ENCODE results near the gene ACVR1B.

The ACVR1B gene

DNA sequence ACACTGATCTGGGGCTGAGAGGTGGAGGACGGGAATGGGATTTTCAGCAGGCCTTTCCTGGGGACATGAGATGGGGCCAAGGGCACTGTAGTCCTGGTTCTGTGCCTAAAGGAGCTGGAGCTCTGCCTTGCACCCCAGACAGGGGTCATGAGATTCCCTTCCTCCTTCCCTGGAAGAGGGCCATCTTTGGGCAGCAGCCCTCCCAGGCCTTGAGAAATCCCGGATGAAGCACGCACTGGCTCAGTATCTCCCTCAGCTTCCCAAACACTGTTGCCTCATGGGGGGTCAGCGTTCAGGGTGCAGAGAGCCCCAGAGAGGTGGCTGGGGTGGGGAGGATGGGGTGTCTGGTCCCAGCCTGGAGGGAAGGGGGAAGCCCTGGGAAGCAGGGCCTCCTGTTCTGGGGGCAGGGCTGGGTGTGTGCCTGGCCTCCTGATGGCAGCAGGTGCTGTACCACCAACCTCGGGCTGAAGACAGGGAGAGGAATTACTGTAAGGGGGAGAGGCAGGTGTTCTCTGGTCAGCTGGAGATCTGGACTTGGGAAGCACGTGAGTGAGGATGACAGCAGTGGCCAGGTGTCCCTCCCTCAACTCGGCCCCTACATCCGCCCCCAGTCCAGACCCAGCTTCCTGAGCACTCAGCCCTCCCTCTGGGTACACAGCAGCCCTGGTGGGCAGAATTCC is 91.3 kb downstream of the ACVR1B start:
- no peak for DNase-seq (ENCODE audit: extremely low read depth in 1 of 2, low read depth in 1 of 2)

DNA sequence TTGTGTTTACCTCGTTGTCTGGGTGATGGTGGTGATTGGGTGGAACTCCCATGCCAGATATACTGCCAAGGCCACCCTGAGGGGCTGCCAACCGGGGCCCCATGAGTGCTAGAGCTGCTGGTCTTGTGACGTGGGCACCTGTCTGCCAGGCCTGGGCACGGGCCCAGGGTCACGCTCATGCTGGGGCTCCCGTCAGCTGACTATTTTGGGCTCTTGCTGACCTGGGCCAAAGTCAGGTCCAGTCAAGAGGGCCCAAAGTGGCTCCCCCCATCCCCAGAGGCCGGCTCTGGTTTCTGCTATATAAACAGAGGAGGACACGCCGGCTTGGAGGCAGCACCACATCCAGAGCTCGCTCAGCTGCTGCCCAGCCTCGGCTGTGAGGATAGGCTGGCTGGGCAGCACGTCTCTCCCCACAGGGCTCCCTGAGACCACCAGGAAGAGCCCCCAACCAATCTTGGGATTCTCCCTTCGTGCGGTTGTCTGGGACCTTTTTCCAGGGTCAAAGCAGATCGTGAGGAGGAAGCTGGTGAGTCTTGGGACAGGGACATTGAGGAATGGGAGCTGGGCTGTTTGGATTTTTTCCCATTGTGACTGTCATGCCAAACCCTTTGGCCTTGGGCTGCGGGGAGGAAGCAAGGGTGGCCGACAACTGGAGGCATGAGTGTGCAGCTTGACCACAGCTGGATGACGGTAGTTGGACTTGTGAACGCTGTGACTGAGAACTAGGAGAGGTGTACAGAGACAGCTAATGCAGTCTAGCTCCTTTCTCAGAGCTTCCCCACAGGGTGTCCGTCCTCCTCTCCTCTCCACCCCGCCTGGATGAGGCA is 92.1 kb downstream of the ACVR1B start:
- DNase-seq (ENCODE audit: extremely low read depth in 1 of 2, low read depth in 1 of 2) = no peak

DNA sequence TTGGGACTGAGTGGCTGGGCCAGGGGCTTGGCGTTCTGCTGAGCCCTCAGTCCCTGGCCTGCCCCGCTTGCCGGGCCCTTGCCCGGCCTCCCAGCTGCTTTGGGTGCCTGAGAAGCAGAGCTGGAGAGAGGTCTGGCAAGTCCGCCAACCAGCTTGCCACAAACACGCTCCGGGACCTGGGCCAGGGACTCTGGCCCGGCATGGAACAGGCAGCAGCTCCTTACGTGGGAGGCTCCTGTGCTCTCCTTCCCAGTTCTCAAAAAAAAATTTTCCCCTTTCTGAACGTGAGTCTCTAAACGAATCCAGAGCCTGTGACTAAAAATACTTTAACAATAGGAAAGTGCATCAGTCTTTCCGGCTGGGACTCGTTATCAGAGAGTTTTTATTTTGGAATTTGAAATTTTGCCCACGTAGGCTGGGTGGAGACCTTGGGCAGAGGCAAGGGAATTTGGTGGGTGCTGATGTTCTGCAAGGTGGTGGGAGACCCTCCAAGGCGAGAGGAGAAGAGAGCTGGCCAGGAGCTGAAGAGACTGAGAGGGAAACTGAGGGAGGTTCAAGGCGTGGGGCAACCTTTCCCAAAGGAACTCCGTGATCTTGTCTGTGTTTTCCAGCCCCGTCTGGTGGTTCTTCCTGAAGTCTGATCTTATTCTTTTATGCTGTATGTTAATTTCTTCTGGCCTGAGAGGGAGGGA is 92.9 kb downstream of the ACVR1B start:
- DNase-seq (ENCODE audit: extremely low read depth in 1 of 2, low read depth in 1 of 2) = no peak

GRCh38 chr12:52045794-52046199 is 94.3 kb downstream of the ACVR1B start:
- no peak for DNase-seq (ENCODE audit: extremely low read depth in 1 of 2, low read depth in 1 of 2)
